ENCODE results near the gene PPA1.

DNA sequence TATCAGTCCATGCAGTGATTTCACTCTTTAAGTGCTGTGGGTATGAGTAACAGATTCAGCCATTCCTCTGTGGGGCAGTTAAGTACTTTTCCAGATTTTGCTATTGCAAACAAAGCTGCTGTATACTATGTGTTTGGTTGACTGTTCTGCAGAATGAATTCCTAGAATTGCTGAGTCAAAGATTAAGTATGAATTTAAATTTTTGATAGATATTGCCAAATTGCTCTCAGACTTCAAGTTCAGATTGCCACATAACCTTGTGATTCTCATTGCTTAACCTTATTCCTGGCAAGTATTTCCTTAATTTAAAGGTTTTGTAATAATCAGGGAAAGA lies 41.3 kb downstream of the PPA1 start:
- TF ChIP-seq EZH2 (IDR thresholded peaks at IDR 0.05; ENCODE audit: borderline replicate concordance, low read depth, low read length, poor library complexity, severe bottlenecking): no peak
- no peak for TF ChIP-seq CTCF (conservative IDR thresholded peaks at IDR 0.05; ENCODE audit: low read depth, low read length)

Measured in A673 (cell line).